Activated CD4-positive, alpha-beta T cell treated with anti-CD3 and anti-CD28 coated beads, Interleukin-2, amount 50 U/mL, for 24 hours (primary cell): ENCODE results near the gene SHC3.
"Not testable (repeated sequence)": the region's sequence is repeated elsewhere in the genome, so short reads cannot be mapped to it uniquely, and the experiment has no call there.

Experiments used
- DNase-seq, 2 donors: peaks; one replicate each; pipeline ENCODE4 v3.0.0-alpha.2; 2020; ENCODE audit warnings: low read depth in 1 of 2, low spot score in 1 of 2

Gene SHC3, protein sequence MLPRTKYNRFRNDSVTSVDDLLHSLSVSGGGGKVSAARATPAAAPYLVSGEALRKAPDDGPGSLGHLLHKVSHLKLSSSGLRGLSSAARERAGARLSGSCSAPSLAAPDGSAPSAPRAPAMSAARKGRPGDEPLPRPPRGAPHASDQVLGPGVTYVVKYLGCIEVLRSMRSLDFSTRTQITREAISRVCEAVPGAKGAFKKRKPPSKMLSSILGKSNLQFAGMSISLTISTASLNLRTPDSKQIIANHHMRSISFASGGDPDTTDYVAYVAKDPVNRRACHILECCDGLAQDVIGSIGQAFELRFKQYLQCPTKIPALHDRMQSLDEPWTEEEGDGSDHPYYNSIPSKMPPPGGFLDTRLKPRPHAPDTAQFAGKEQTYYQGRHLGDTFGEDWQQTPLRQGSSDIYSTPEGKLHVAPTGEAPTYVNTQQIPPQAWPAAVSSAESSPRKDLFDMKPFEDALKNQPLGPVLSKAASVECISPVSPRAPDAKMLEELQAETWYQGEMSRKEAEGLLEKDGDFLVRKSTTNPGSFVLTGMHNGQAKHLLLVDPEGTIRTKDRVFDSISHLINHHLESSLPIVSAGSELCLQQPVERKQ

DNA sequence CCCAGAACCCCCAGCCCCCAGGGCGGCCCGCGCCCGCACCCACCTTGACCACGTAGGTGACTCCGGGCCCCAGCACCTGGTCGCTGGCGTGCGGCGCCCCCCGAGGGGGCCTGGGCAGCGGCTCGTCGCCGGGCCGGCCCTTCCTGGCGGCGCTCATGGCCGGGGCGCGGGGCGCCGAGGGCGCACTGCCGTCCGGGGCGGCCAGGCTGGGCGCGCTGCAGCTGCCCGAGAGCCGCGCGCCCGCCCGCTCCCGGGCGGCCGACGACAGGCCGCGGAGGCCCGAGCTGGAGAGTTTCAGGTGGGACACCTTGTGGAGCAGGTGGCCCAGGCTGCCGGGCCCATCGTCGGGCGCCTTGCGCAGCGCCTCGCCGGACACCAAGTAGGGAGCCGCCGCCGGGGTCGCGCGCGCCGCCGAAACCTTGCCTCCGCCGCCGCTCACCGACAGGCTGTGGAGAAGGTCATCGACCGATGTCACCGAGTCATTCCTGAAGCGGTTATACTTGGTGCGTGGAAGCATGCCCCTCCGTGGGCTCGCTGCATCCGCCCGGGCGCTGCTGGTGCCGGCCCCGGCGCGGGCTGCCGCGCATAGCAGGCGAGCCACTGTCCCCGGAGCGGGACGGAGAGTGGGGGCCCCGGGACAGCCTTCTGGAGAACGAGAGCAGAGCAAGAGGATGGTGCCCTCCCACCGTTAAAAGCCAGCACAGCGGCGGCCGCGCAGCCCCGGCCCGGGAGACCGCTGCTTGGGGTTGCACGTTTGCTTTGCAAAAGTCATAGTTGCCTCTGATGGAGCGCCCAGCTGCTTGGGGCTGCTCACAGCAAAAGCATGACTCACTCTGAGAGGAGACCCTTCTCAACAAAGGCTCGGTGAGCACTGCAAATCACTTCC is at the start of gene SHC3:
TSS of gene SHC3 (minus strand) at position 875 of the 886 bp plus-strand sequence. CDS start at position 517, 358 bp downstream.
- no peak for DNase-seq

DNA sequence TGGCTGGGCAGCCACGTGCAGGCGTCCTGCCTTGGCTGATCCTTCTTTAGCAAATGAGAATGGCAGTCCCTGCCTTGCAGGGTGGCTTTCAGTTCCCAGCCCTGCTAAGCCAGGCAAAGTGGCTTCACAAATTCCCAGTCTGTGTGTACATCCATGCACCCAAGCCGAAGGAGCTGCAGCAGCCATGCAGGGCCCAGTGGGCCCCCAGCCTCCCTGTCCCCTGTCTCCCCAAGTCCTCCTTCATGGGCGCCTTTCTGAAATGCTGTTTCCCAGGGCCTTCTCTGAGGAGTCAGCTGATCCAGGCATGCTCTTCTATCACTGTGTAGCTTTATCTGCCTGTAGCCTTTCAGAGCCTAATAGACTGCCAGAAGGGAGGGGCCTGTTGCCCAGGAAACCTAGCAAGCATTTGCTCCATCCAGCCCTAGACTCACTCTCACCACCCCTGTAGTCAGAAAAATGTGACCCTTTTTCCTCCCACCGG is 47.4 kb upstream of the SHC3 start:
- DNase-seq = no peak

DNA sequence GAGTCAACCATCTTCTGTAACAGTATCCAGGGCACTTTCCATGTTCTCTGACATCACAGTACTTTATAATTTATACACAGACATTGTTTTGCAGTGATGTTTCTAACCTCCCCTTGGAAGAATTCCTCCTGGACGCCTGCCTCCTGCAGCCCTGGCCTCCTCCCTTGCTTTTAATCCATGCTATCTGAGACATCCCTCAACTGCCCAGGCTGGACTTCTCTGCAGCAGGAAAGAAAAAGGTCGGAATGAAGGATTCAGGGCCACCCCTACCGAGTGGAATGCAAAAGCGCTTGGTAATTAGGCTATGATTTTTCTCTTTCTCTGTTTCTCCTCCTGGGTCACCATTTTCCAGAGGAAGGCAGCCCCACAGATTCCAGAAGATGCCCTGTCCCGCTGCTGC is 47.0 kb upstream of the SHC3 start:
- DNase-seq = no peak

DNA sequence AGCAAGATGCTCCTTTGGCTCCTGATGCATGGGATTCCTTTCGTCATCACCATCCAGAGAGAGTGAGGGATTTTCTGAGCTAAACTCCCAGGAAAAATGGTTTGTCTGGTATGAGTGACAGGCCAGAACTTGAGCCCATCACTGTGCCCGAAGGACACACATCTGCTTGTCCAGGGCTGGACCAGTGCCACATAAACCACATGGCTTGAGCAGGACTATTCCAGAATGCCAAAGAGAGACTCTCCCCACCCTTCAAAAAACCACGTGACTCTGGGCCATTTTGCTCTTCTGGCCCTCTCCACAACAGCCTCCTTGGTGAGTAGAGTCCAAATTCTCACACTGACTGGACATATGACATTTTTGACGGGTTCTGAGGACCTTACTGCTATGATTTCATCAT is 46.4 kb upstream of the SHC3 start:
- no peak for DNase-seq

DNA sequence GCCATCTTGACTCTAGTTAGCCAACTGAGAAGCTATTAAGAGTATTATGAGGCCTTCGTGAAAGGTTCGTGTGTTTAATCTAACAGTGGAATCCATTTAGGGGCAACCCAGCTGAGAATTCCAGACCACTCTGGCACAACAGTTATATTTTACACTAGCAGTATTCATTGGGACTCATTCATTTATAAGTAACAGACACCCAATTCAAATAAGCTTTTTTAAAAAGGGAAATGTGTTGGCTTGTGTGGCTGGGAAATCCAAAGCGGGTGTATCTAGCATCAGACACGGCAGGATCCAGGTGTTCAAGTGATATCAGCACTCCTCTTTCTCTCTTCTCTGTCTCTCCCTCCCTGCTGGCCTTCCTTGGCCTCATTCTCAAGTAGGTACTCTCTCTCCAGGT is 46.0 kb upstream of the SHC3 start:
- no peak for DNase-seq

DNA sequence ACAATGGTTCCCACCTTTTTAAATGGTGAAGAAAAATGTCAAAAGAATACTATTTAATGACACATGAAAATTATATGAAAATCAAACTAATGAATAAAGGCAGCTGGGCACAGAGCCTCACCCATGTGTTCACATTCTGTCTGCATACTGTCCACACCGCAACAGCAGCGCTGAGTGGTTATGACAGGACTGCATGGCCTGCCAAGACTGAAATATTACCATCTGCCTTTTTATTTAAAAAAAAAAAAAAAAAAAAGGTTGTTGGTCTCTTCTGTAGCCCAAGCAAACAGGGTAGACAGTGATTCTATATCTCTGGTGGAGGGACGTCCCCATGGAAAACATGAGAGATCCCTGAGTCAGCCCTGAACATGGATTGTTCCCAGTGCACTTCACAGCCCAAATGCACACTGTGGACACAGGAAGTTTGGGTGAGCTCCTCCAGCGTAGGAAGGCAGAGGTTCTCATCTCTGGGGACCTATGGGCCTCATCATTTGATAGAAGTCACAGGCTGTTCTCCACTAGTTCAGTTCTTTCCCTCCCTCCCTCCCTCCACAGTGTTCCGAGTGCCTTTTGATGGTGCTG is 44.9 kb upstream of the SHC3 start:
- no peak for DNase-seq

DNA sequence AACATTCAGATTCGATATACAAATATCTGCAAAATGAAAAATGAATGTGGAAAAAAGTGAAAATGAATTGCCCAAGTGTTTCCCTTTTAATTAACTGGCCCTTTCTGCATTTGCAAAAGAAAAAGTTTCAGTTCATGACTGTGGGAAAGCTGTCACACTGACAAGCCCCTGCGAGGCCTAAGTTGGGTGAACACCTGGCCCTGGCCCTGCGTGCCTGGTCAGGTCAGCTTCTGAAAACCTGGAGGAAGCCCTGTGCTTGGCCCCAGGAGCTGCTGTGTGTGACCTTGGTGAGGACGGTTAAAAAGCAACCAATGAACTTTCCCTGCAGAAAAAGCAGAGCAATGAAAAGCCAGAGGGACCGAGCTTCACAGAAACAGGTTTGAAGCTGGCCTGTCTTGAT is 41.0 kb upstream of the SHC3 start:
- no peak for DNase-seq

DNA sequence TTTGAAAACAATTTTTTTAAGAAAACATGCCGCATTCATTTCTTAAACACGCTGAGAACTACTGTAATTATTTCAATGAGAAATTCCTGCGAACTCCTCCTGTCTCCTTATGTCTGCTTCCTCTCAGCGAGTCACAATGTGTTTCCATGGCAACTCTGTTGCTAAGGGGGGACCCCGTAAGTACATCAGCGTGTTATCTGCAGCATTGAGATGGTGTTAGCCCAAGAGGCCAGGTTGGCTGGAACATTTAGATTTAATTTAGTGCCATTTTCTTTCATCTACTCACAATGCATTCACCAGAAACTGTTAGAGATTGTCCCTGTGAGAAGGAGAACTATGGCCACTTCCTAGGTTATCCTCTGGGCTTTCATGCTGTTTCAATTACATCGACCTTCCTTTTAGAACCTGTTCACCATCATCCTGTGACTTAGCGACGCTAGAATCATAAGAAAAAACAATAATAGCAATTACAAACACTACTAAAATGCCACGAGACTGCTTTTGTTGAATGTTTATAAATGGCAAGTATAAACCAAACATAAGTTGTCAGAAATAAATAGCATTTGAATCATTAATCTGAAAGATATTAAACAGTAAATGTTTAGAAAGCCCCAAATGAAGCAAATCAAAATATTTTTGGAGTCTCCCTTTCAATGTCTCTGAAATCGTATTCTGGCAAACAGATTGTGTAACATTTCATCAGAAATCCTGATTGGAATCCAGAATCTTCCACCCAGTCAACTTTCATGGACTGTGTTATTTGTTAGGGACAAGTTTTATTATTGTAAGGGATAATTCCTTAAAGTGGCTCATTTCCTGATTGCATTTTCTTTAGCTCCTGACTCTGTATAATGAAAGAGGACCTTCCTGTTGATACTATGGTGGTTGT is 39.7 kb upstream of the SHC3 start:
- no peak for DNase-seq

DNA sequence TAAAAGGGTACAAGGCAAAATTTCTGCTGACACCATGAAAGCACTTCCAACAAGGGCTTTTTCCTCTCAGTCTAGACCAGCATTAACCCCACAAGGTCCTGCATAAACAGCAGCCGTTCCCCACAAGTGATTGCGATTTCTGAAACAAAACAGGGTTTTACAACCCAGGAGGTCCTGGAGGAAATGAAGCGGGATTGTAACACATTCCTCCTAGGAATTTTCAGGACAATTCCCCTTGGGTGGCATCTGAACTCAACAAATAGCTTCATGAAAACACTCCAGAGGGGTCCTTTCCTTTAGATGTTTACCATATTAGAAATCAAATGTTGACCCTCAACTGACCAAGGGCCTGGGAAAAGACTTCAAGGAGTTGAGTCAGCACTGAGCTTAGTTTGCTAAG is 36.7 kb upstream of the SHC3 start:
- DNase-seq = no peak

DNA sequence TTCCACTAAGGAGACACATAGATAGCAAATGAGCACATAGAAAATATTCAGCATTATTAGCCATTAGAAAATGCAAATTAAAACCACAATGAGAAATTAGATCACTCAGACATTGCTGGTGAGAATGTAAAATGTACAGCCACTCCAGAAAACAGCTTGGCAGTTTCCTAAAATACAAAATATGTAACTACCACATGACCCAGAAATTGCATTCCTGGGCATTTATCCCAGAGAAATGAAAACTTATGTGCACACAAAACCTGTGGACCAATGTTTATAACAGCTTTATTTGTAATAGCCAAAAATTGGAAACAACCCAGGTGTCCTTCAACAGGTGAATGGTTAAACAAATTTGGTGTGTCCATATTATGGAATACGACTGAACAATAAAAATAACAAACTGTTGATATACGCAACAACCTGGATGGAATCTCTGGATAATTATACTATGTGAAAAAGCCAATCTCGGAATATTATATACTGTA is 34.8 kb upstream of the SHC3 start:
- no peak for DNase-seq

DNA sequence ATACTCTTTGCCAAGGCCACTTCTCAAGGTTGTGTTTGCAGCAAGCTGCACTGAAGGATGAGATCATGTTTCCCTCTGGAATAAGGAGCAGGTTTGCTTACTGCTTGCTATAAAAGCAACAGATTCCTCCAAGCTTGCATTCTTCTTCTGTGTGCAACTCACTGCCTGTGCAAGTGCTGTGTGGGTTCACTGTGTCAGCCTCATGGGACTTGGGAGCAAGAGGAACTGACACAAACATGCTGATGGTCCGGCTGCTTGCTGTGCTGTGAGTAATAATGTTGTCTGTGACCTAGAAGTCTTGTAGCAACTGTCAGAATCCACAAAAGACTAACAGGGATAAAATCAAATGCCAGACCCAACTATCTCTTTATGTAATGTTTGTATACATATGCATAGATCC is 33.6 kb upstream of the SHC3 start:
- DNase-seq = no peak

DNA sequence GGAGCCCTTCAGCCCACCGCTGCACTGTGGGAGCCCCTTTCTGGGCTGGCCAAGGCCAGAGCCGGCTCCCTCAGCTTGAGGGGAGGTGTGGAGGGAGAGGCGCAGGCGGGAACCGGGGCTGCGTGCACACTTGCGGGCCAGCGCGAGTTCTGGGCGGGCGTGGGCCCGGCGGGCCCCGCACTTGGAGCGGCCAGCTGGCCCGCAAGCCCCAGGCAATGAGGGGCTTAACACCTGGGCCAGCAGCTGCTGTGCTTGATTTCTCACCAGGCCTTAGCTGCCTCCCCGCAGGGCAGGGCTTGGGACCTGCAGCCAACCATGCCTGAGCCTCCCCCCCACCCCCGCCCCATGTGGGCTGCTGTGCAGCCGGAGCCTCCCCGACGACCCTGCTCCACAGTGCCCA is 30.7 kb upstream of the SHC3 start:
- not testable (repeated sequence) for DNase-seq

DNA sequence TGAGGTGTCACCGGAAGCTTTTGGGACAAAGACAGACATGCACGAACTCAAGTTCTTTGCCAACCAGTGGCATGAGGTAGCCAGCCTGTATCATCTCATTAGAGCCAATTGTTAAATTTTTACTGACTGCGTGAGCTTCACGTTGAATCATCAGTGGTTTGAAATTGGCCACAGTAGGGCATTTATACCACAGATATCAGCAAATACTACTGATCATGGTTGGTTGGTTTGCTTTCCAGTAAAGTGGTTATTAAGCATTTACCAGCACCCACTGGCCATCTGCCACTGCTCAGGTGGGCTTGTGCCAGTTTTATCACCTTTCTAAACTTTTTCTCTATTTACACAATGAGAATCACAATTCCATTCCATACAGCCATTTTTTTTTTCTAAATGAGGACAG is 28.4 kb upstream of the SHC3 start:
- no peak for DNase-seq

DNA sequence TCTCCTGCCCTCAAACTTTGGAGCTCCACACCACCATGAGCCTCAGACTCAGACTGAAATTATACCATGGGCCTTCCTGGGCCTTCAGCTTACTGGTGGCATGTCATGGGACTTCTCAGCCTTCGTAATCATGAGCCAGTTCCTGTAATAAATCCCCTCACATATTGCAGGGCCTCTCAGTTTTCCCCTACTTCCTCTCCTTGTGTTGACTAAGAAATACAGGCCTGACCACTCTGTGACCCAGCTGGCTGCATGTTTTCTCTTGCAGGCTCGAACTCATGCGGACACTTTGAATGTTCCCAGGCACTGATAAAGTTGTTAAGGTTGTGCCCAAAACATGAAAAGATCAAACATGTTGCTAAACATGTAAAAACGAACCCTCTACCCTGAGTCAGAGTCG is 26.2 kb upstream of the SHC3 start:
- no peak for DNase-seq

DNA sequence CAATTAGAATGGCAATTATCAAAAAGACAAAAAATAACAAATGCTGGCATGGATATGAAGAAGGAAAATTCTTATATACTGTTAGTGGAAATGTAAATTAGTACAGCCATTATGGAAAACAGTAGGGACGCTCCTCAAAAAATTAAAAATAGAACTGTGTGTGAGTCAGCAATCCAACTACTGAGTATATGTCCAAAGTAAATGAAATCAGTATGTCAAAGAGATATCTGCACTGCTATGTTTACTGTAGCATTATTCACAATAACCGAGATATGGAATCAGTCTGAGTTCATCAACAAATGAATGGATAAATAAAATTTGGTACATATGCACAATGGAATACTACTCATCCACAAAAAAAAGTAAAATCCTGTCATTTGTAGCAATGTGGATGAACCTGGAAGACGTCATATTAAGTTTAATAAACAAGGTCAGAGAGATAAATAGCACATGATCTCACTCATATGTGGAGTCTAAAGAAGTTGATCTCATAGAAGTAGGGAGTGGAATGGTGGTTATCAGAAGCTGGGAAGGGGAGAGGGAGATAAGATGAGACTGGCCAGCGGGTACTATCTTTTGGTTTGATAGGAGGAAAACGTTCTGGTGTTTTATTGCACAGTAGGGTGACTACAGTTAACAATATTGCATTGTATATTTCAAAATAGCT is 16.6 kb upstream of the SHC3 start:
- DNase-seq = no peak

DNA sequence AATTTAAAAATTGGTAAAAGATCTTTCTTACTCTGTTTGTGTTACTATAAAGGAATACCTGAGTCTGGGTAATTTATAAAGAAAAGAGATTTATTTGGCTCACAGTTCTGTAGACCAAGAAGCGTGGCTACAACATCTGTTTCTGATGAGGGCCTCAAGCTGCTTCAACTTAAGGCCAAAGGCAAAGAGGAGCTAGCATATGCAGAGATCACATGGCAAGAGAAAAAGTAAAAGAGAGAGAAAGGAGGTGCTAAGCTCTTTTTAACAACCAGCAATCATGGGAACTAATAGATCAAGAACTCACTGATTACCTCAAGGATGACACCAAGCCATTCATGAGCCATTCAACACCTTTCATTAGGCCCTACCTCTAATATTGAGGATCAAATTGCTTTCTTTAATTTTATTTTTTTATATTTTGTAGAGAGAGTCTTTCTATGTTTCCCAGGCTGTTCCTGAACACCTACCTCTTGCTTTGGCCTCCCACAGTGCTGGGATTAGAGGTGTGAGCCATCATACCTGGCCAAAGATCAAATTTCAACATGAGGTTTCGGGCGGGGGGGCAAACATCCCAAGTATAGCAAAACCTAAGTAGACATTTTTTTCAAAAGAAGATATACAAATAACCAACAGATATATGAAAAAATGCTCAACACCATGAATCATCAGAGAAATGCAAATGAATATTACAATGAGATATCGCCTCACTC is 16.0 kb upstream of the SHC3 start:
- DNase-seq = no peak

DNA sequence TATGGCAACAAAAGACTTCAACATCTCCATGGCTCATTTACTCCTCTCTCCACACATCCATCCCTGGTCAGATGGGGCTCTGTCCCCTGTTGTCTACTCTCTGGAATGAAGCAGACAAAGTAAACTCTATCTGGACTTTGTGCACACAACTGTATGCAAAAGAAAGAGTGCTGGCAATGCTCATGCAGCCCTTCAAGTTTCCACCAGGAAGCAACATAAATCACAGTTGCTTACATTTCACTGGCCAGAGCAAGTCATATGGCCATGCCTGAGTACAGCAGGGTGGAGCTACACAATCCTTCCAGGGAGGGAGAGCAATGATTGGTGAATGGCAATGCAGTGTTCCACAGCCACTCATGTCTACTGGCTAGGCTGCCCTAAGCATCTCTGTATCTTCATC is 12.4 kb upstream of the SHC3 start:
- DNase-seq = no peak

DNA sequence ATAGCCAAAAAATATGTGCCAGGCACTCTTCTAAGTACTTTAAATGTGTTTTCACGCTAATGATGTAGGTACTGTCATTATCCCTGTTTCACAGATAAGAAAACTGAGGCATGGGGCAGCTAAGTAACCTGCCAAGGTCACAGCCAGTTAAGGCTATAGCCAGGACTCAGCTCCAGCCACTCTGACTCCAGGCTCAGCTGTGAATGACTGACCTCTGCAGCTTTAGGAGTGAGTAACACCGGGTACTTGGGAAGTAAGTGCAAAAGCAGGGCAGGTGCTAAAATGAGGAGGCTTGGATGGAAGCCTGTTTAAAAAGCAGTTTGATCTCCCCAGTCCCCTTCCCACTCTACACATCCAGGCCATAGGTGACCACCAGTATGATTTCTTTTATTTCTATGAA is 10.6 kb upstream of the SHC3 start:
- DNase-seq = no peak

DNA sequence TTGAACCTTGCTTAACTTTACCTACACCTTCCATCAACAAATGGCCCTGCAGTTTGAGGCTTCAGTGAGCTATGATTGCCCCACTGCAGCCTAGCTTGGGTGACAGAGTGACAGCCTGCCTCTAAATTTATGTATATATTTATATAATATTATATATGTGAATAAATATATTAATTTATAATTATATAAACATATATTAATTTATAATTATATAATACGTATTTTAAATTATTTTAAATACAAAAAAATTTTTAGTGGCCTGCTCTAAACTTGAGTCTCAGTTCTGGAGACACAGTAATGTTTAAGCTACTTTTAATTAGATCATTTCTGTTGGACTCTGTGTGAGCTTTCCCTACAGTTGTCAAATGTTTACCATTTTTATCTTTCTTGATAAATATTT is 9.3 kb upstream of the SHC3 start:
- no peak for DNase-seq
